Vagina (tissue), 2 donors: ENCODE results near the gene IGLL5. TPM values are rescaled to one million over a fixed set of nuclear protein-coding genes. Genes with fewer than 3 reads are reported as not detected.
A peak's percentile ranks its signal among the peaks of the same experiment; 100 is the strongest.

ENCODE experiments used
- DNase-seq, 2 donors: peaks; one replicate each; pipeline ENCODE4 v3.0.0-alpha.2; 2017; ENCODE audit errors: extremely low spot score in 2 of 2
- H3K27ac ChIP-seq: fragments of 200-600 bp; sonication (generic); one replicate; pipeline ENCODE4 v1.5.1; 2019
- H3K27me3 ChIP-seq: fragments of 200-600 bp; sonication (generic); one replicate; pipeline ENCODE4 v1.5.1; 2019
- H3K36me3 ChIP-seq, 2 donors: fragments of 200-600 bp; sonication (generic); one replicate each; pipeline ENCODE4 v1.5.1; 2017 to 2019
- H3K4me1 ChIP-seq: fragments of 200-600 bp; sonication (generic); one replicate; pipeline ENCODE4 v1.5.1; 2019
- H3K4me3 ChIP-seq, 2 donors: fragments of 200-600 bp; sonication (generic); 1 replicate in 1 of 2; 2 replicates in 1 of 2; pipeline ENCODE4 v1.5.1; 2016 to 2019
- H3K9me3 ChIP-seq: fragments of 200-600 bp; sonication (generic); one replicate; pipeline ENCODE4 v1.5.1; 2019
- POLR2A ChIP-seq, 2 donors: fragments of 450-650 bp; IDR thresholded peaks; one replicate each; pipeline ENCODE4 v1.6.1; 2017; ENCODE audit warnings: antibody characterized with exemption in 2 of 2, mild to moderate bottlenecking in 2 of 2, moderate library complexity in 2 of 2
- POLR2AphosphoS5 ChIP-seq, 2 donors: sonication (generic); formaldehyde crosslinking; IDR thresholded peaks; one replicate each; pipeline ENCODE4 v1.9.0; 2017; ENCODE audit warnings: antibody characterized with exemption in 2 of 2, mild to moderate bottlenecking in 2 of 2, low read depth in 1 of 2; ENCODE audit not compliant: insufficient read depth in 1 of 2
- intact Hi-C: fragments of 100-400 bp; cut with DNase I; formaldehyde crosslinking; loops from one replicate; pipeline ENCODE4 v1.15.1; 2023
- total RNA-seq: library from RNA; depleted of rRNA; stranded (reverse); fragments of >200 nt; gene quantifications from one replicate; pipeline ENCODE4 v1.2.3, GENCODE V29; 2016
- TF ChIP-seq, protein P1 (sequence below), 3 experiments: fragments of 450-650 bp in 2 of 3; fragments of 200-600 bp in 1 of 3; sonication (generic) in 1 of 3; IDR thresholded peaks; one replicate each; pipeline ENCODE4 v1.5.1; 2017 to 2019; ENCODE audit warnings: antibody characterized with exemption in 3 of 3, mild to moderate bottlenecking in 2 of 3, moderate library complexity in 2 of 3

Gene IGLL5
- total RNA-seq, 1 donor from 2014 or later, result 1.7 TPM

DNA sequence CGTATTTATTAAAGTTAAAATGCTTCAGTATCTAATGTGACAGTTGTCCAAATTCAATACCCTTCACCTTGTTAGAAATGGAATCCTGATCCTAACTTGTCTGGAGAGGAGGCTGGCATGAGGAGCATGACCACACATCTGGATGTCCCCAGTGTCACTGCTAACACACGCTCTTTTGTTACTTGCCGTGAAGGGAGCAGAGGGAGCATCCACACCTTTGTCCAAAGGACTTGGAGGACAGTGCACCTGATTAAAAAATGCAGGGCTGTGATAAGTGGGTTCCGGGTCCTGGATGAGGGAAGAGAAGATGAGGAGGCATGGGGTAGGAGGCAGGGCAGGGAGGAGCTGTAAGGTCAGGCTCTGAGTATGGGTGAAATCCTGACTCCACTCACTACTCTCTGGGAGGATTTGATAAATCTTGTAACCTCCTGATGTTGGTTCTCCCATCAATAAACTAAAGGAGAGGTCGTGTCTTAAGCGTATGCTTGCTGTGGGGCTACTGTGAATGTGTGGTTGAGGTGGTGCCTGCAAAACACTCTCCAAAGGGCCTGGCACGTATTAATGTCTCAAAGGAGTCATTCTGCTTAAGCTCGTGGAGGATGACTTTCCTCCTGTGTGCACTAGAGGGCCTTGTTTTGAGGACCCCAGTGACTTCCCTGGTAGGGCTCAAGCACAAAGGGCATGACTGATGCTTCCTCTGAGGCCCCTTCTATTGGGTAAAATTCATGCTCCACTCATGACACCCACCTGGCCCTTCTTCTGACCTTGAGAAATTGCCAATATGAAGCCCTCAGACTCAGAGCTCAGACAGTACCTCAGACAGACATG is 16.8 kb upstream of the IGLL5 start:
- no peak overlapping the region for H3K27ac ChIP-seq
- no peaks in the 10 kb centered on the region for H3K36me3 ChIP-seq
- H3K4me1 ChIP-seq, result peaks cover 13% of the 10 kb centered on the region
- peak; percentile 28 to 34 for DNase-seq
- intact Hi-C loops, result no loop called here
- H3K4me3 ChIP-seq, result no peak overlapping the region
- TF ChIP-seq POLR2A (IDR thresholded peaks at IDR 0.05) (no peak), POLR2AphosphoS5 (IDR thresholded peaks at IDR 0.05; ENCODE audit: insufficient read depth in 1 of 2, low read depth in 1 of 2) (no peak)
- H3K9me3 ChIP-seq, result no peaks in the 10 kb centered on the region
- H3K27me3 ChIP-seq, result no peaks in the 10 kb centered on the region

DNA sequence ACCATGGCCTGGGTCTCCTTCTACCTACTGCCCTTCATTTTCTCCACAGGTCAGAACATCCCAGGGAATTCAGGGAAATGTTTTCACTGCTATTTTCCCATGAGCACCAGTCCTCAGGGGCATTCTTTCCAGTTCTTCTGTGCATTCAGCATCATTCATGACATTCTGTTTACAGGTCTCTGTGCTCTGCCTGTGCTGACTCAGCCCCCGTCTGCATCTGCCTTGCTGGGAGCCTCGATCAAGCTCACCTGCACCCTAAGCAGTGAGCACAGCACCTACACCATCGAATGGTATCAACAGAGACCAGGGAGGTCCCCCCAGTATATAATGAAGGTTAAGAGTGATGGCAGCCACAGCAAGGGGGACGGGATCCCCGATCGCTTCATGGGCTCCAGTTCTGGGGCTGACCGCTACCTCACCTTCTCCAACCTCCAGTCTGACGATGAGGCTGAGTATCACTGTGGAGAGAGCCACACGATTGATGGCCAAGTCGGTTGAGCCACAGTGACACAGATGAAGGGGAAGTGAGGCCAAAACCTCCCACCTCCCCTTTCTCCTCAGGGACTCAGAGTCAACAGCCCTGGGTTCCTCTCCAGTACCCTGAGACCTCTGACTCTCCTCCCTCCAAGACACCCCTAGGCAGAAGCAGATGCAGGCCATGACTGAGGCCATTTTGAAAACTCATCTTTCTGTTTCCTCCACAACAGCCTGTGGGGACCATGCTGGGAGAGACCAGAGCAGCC is 15.9 kb upstream of the IGLL5 start:
- TF ChIP-seq POLR2AphosphoS5 (IDR thresholded peaks at IDR 0.05; ENCODE audit: insufficient read depth in 1 of 2, low read depth in 1 of 2), result no peak
- no peak for TF ChIP-seq POLR2A (IDR thresholded peaks at IDR 0.05)
- TF ChIP-seq, protein P1, sequence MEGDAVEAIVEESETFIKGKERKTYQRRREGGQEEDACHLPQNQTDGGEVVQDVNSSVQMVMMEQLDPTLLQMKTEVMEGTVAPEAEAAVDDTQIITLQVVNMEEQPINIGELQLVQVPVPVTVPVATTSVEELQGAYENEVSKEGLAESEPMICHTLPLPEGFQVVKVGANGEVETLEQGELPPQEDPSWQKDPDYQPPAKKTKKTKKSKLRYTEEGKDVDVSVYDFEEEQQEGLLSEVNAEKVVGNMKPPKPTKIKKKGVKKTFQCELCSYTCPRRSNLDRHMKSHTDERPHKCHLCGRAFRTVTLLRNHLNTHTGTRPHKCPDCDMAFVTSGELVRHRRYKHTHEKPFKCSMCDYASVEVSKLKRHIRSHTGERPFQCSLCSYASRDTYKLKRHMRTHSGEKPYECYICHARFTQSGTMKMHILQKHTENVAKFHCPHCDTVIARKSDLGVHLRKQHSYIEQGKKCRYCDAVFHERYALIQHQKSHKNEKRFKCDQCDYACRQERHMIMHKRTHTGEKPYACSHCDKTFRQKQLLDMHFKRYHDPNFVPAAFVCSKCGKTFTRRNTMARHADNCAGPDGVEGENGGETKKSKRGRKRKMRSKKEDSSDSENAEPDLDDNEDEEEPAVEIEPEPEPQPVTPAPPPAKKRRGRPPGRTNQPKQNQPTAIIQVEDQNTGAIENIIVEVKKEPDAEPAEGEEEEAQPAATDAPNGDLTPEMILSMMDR (IDR thresholded peaks at IDR 0.05), result no peak

DNA sequence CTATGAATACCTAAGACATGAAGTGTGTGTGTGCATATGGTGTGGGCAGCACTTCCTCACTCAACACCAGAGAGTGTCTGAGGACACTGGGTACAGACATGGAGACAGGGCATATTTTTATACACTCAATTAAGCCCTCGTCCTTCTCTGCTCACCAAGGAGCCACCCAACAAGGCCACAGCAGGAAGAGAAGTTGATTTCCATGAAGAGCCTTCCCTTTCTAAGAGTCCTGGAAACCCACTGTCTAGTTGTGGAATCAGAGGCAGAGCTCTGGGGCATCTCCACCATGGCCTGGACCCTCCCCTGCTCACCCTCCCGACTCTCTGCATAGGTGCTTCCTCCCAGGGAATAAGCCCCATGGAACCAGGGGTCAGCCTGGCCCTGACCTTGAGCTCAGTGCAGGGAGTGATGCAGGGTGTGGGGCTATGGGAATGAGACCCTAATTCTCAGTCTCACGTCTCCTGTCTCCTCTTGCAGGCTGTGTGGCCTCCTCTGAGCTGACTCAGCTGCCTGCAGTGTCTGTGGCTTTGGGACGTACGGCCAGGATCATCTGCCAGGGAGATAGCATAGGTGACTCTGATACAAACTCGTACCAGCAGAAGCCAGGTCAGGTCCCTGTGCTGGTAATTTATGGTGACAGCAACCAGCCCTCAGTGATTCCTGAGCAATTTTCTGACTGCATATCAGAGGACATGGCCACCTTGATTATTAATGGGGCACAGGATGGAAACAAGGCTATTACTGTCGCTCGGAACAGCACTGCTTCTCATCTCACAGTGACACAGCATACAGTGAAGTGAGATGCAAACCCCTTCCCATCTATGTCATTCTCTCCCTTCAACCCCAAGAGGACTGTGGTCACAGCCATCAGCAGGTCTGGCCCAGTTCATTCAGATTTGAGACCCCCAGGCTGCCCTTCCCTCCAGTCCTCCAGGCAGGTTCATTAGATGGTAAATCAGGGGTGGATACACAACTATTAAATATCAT is 14.6 kb upstream of the IGLL5 start:
- peak in 1 of 2 donors; percentile 42 for DNase-seq
- Histone ChIP-seq H3K4me3 (no peak overlapping the region), H3K27ac (no peak overlapping the region), H3K9me3 (no peaks in the 10 kb centered on the region), H3K27me3 (no peaks in the 10 kb centered on the region), H3K36me3 (no peaks in the 10 kb centered on the region), H3K4me1 (no peaks in the 10 kb centered on the region)
- intact Hi-C loops, result no loop called here
- TF ChIP-seq, protein P1 (IDR thresholded peaks at IDR 0.05), result no peak
- no peak for TF ChIP-seq POLR2AphosphoS5 (IDR thresholded peaks at IDR 0.05; ENCODE audit: insufficient read depth in 1 of 2, low read depth in 1 of 2)
- TF ChIP-seq POLR2A (IDR thresholded peaks at IDR 0.05), result no peak

More for the DNA sequence above, 15.9 kb upstream of the IGLL5 start:
- no peak overlapping the region for H3K27ac ChIP-seq
- intact Hi-C loops, result no loop called here
- no peaks in the 10 kb centered on the region for H3K36me3 ChIP-seq
- H3K27me3 ChIP-seq, result no peaks in the 10 kb centered on the region
- H3K4me1 ChIP-seq, result peaks cover 4% of the 10 kb centered on the region
- no peaks in the 10 kb centered on the region for H3K9me3 ChIP-seq
- H3K4me3 ChIP-seq, result no peak overlapping the region
- peak; percentile 58 for DNase-seq

DNA sequence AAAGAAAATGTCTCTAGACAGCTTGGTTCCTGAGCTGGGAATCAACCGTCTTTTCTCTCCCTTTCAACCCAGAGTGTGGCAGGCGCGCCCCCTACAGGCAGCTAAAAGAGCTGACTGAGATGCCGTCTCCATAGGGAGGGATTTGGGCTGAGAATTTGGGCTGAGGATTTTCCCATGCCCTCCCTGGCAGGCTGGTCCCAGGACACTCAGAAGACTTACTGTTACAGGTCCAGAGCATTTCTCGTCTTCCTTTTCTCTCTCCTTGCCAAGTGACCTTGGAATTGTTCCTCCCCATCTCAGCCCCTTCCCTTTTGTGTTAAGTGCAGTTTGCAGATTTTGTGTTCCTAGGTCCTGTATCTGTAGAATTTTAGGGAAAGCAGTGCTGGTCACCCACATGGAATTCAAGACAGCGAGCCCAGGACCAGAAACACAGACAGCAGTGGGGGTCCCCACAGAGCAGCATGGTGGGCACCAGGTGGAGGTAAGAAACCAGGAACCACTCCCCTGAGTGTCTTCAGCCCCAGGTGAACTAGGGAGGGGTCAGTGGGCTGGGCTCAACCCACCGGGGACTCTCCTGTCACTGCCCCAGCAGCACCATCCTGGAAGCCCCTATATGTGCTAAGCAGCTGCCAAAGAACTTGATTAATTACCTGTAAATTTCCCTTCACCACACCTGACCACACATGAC is 9.9 kb upstream of the IGLL5 start:
- no peak overlapping the region for H3K4me3 ChIP-seq
- no peaks in the 10 kb centered on the region for H3K9me3 ChIP-seq
- intact Hi-C loops, result no loop called here
- no peaks in the 10 kb centered on the region for H3K4me1 ChIP-seq
- no peaks in the 10 kb centered on the region for H3K27me3 ChIP-seq
- H3K36me3 ChIP-seq, result no peaks in the 10 kb centered on the region
- no peak for TF ChIP-seq POLR2AphosphoS5 (IDR thresholded peaks at IDR 0.05; ENCODE audit: insufficient read depth in 1 of 2, low read depth in 1 of 2)
- TF ChIP-seq, protein P1 (IDR thresholded peaks at IDR 0.05), result peak; percentile 19 to 33 (median 25)
- DNase-seq, result peak in 1 of 2 donors; percentile 54
- no peak overlapping the region for H3K27ac ChIP-seq
